Activated naive CD4-positive, alpha-beta T cell treated with anti-CD3 and anti-CD28 coated beads, Interleukin-2, amount 10 ng/mL, durations not matched to agents 7 days and 5 days (primary cell): ENCODE measurements around the gene NUMB.

Experiments
- CTCF ChIA-PET: fragments of 350-600 bp; sonication (Branson Sonifier 250); formaldehyde crosslinking; loops from one replicate; lab custom pipeline; 2021; ENCODE audit warnings: antibody characterized with exemption; lab: Charles Lee
- DNase-seq: peaks from one replicate; pipeline ENCODE4 v3.0.0-alpha.2; 2020
- H3K27ac Mint-ChIP-seq: one replicate; pipeline ENCODE4 v1.8.0; 2021; ENCODE audit warnings: mild to moderate bottlenecking, moderate library complexity, mixed read lengths
- H3K27me3 Mint-ChIP-seq: one replicate; pipeline ENCODE4 v1.8.0; 2021; ENCODE audit warnings: mild to moderate bottlenecking, mixed read lengths
- H3K36me3 Mint-ChIP-seq: one replicate; pipeline ENCODE4 v1.8.0; 2021; ENCODE audit warnings: mixed read lengths
- H3K4me1 Mint-ChIP-seq: one replicate; pipeline ENCODE4 v1.8.0; 2021; ENCODE audit warnings: mixed read lengths
- H3K4me3 Mint-ChIP-seq: one replicate; pipeline ENCODE4 v1.8.0; 2021; ENCODE audit warnings: mild to moderate bottlenecking, moderate library complexity, mixed read lengths
- H3K9me3 Mint-ChIP-seq: one replicate; pipeline ENCODE4 v1.8.0; 2021; ENCODE audit warnings: mixed read lengths

NUMB gene

GRCh38 chr14:73227812-73228781, 230.2 kb downstream of the NUMB start:
- no peak for DNase-seq
- Mint-ChIP-seq H3K36me3 (peaks cover 5% of the 10 kb centered on the region), H3K4me3 (no peak overlapping the region), H3K4me1 (peaks cover under 1% of the 10 kb centered on the region), H3K9me3 (no peaks in the 10 kb centered on the region), H3K27ac (no peak overlapping the region), H3K27me3 (peaks cover 21% of the 10 kb centered on the region)
- CTCF ChIA-PET: no interaction called here

- Mint-ChIP-seq H3K27me3 (no peaks in the 10 kb centered on the region), H3K9me3 (no peaks in the 10 kb centered on the region), H3K27ac (no peak overlapping the region), H3K36me3 (peaks cover 22% of the 10 kb centered on the region), H3K4me3 (no peak overlapping the region), H3K4me1 (peaks cover 21% of the 10 kb centered on the region)
- CTCF ChIA-PET: no interaction called here
- no peak for DNase-seq
These were observed 232.8 kb downstream of the NUMB start for GRCh38 chr14:73225496-73225895.
